ENCODE results near the gene CIB4. TPM values are rescaled to one million over a fixed set of nuclear protein-coding genes. Genes with fewer than 3 reads are reported as not detected.

CIB4 gene
- total RNA-seq, 1 donor from 2014 or later, result not detected

GRCh38 chr2:26534098-26534864, 106.9 kb downstream of the CIB4 start:
- peaks cover 4 to 9% (median 5%) of the 10 kb centered on the region in 3 donors for H3K4me1 ChIP-seq (ENCODE audit: control insufficient read depth in 3 of 3, insufficient read depth in 3 of 3, low read length in 3 of 3)
- no peak overlapping the region for H3K9ac ChIP-seq (ENCODE audit: low read depth in 1 of 3, low read length in 3 of 3)
- H3K36me3 ChIP-seq (ENCODE audit: control insufficient read depth in 3 of 3, insufficient read depth in 3 of 3, low read length in 3 of 3), result no peaks in the 10 kb centered on the region
- H3K27me3 ChIP-seq (ENCODE audit: control insufficient read depth in 3 of 3, insufficient read depth in 3 of 3, low read length in 3 of 3), result peaks cover 0 to 8% (median 6%) of the 10 kb centered on the region in 3 donors
- H3K4me3 ChIP-seq (ENCODE audit: low read length in 3 of 3), result no peak overlapping the region
- H3K27ac ChIP-seq (ENCODE audit: low read depth, low read length), result no peak overlapping the region
- H3K9me3 ChIP-seq (ENCODE audit: control insufficient read depth in 3 of 3, low read length in 3 of 3), result no peaks in the 10 kb centered on the region

DNA sequence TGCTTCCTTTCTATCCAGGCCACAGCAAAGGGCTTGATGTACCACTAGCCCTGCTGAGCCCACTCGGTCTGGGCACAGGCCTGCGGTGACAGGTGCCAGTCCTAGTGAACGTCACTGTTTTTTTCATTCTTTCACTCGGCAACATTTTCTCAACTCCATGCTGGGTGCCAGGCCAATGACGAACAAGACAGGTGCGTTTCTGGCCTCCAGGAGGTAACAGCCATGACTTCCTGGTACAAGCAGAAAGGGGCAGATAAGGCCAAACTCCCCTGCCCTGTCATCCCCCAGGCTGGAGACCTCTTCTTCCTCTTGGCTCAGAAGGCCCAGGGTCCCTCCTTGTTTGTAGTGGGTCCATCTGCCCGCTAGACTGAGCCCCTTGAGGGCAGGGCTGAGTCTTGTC, 107.5 kb downstream of the CIB4 start:
- H3K27me3 ChIP-seq (ENCODE audit: control insufficient read depth in 3 of 3, insufficient read depth in 3 of 3, low read length in 3 of 3), result peaks cover 0 to 8% (median 6%) of the 10 kb centered on the region in 3 donors
- no peak overlapping the region for H3K9ac ChIP-seq (ENCODE audit: low read depth in 1 of 3, low read length in 3 of 3)
- no peaks in the 10 kb centered on the region for H3K9me3 ChIP-seq (ENCODE audit: control insufficient read depth in 3 of 3, low read length in 3 of 3)

GRCh38 chr2:26532301-26533250, 108.6 kb downstream of the CIB4 start:
- Histone ChIP-seq H3K27me3 (ENCODE audit: control insufficient read depth in 3 of 3, insufficient read depth in 3 of 3, low read length in 3 of 3) (peaks cover 3 to 9% (median 8%) of the 10 kb centered on the region in 3 donors), H3K36me3 (ENCODE audit: control insufficient read depth in 3 of 3, insufficient read depth in 3 of 3, low read length in 3 of 3) (no peaks in the 10 kb centered on the region), H3K9ac (ENCODE audit: low read depth in 1 of 3, low read length in 3 of 3) (no peak overlapping the region), H3K27ac (ENCODE audit: low read depth, low read length) (no peak overlapping the region), H3K4me1 (ENCODE audit: control insufficient read depth in 3 of 3, insufficient read depth in 3 of 3, low read length in 3 of 3) (peaks cover 4 to 9% (median 5%) of the 10 kb centered on the region in 3 donors), H3K9me3 (ENCODE audit: control insufficient read depth in 3 of 3, low read length in 3 of 3) (no peaks in the 10 kb centered on the region), H3K4me3 (ENCODE audit: low read length in 3 of 3) (no peak overlapping the region)

More for the DNA sequence above, 107.5 kb downstream of the CIB4 start:
- Histone ChIP-seq H3K4me3 (ENCODE audit: low read length in 3 of 3) (no peak overlapping the region), H3K4me1 (ENCODE audit: control insufficient read depth in 3 of 3, insufficient read depth in 3 of 3, low read length in 3 of 3) (peaks cover 4 to 9% (median 5%) of the 10 kb centered on the region in 3 donors), H3K36me3 (ENCODE audit: control insufficient read depth in 3 of 3, insufficient read depth in 3 of 3, low read length in 3 of 3) (no peaks in the 10 kb centered on the region), H3K27ac (ENCODE audit: low read depth, low read length) (no peak overlapping the region)

Small RNA genes lying within 50 kb of the gene (small RNA-seq; reads per million reads assigned to genes)
- not detected for gene AC015977.1

Other genes starting within 250 kb of the CIB4 start
- gene DRC1, start 239.4 kb downstream of the CIB4 start, total RNA-seq, result 2.1 TPM
- gene OTOF, start 163.2 kb downstream of the CIB4 start, total RNA-seq, result 5.2 TPM
- 0.52 TPM for gene KCNK3, start 51.4 kb upstream of the CIB4 start, total RNA-seq
- 7.8 TPM for gene SLC35F6, start 122.9 kb upstream of the CIB4 start, total RNA-seq
- gene CENPA, start 144.7 kb upstream of the CIB4 start, total RNA-seq, result 2.6 TPM
- gene DPYSL5, start 206.8 kb upstream of the CIB4 start, total RNA-seq, result 3.7 TPM

Data from skeletal muscle tissue (tissue), 5 donors.